Measurements from ENCODE around the gene TLK2.
"Not testable (repeated sequence)": the region's sequence is repeated elsewhere in the genome, so short reads cannot be mapped to it uniquely, and the experiment has no call there.

The TLK2 gene

DNA sequence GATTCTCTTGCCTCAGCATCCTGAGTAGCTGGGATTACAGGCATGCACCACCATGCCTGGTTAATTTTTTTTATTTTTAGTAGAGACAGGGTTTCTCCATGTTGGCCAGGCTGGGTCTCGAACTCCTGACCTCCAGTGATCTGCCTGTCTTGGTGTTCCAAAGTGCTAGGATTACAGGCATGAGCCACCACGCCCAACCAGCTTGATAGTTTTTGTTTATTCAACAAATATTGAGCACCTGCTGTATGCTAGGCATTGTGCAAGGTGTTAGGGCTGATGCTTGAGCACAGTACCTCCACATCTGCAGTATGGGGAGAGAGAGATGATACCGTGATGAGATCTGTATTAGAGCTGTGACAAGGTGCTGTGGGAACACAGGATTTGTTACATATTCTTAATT is 3.9 kb downstream of the TLK2 start:
- not testable (repeated sequence) for DNase-seq (ENCODE audit: low read depth in 2 of 2, low spot score in 1 of 2)

DNA sequence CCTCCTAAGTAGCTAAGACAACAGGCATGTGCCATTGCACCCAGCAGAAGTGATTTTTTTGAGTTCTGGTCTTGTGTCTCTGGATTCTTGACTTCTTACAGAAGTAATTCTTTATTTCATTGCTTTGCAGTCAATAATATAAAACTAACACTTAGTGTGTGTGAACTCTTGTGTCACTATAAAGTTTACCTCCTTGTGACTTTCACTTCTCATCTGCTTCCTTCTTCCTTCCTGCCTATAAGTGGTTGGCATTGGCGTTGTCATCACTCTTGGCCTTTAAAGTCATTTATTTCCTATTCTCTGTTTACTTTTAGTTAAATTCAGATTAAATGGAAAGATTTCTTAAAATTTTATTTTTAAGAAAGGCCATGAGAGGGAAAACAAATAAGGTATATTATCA is 12.4 kb downstream of the TLK2 start:
- DNase-seq (ENCODE audit: low read depth in 2 of 2, low spot score in 1 of 2) = not testable (repeated sequence)

DNA sequence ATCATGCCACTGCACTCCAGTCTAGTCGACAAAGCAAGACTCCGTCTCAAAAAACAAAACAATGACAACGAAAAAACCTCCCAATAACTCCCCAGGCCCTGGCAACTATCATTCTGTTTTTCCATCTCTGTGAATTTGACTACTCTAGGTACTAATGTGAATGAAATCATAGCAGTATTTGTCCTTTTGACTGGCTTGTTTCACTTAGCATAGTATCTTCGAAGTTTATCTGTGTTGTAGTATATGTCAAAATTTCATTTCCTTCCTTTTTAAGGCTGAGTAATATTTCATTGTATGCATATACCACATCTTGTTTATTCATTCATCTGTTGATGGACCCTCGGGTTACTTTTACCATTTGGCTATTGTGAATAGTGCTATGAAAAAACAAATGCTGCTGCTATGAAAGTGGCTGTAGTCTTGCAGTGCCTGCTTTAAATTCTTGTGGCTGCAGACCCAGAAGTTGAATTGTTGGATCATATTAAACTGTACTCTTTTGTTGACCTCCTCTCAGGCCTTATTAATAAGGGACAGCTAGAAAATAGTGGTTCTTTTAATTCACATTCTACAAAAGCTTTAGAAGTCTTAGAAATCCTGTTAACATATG is 14.5 kb downstream of the TLK2 start:
- DNase-seq (ENCODE audit: low read depth in 2 of 2, low spot score in 1 of 2) = not testable (repeated sequence)

DNA sequence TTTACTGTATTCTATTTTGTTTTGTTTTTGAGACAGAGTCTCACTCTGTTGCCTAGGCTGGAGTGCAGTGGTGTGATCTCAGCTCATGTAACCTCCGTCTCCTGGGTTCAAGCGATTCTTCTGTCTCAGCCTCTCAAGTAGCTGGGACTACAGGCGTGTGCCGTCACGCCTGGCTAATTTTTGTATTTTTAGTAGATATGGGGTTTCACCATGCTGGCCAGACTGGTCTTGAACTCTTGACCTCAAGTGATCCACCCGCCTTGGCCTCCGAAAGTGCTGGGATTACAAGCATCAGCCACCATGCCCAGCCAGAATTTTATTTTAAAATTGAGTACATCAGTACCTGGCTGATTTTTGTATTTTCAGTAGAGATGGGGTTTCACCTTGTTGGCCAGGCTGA is 15.4 kb downstream of the TLK2 start:
- DNase-seq (ENCODE audit: low read depth in 2 of 2, low spot score in 1 of 2) = not testable (repeated sequence)

DNA sequence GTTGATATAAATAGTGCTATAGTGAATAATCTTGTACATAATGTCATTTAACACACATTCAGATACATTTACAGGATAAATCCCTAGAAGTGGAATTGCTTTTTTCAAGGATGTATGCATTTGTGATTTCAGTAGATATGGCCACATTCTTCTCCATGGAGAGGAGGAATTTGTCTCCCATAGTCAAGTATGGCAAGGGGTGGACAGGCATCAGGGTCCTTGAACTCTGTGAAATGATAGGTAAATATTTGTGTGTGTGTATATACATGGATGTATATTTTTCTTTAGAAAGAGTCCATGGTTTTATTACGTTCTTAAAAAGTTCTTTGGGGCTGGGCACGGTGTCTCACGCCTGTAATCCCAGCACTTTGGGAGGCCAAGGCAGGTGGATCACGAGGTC is 17.7 kb downstream of the TLK2 start:
- not testable (repeated sequence) for DNase-seq (ENCODE audit: low read depth in 2 of 2, low spot score in 1 of 2)

DNA sequence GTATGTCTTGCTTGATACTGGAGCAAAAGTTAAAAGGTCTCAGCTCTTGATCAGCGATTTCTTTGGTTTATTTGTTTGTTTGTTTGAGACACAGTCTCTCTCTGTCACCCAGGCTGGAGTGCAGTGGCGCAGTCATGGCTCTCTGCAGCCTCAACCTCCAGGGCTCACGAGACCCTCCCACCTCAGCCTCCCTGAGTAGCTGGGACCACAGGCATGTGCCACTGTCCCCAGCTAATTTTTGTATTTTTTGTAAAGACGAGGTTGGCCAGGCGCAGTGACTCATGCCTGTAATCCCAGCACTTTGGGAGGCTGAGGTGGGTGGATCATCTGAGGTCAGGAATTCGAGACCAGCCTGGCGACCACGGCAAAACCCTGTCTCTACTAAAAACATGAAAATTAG is 20.2 kb downstream of the TLK2 start:
- not testable (repeated sequence) for DNase-seq (ENCODE audit: low read depth in 2 of 2, low spot score in 1 of 2)

DNA sequence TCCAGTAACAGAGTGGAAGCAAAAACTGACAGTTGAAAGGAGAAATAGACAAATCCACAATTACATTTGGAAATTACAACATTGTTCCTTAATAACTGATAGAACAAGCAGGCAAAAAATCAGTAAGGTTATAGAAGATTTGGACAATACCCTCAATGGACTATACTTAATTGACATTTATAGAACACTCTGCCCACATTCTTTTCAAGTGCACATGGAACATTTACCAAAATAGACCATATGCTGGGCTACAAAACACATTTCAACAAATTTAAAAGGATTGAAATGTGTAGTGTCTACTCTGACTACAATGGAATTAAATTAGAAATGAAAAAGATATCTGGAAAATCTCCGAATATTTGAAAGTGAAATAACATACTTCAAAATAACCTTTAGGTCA is 21.8 kb downstream of the TLK2 start:
- not testable (repeated sequence) for DNase-seq (ENCODE audit: low read depth in 2 of 2, low spot score in 1 of 2)

DNA sequence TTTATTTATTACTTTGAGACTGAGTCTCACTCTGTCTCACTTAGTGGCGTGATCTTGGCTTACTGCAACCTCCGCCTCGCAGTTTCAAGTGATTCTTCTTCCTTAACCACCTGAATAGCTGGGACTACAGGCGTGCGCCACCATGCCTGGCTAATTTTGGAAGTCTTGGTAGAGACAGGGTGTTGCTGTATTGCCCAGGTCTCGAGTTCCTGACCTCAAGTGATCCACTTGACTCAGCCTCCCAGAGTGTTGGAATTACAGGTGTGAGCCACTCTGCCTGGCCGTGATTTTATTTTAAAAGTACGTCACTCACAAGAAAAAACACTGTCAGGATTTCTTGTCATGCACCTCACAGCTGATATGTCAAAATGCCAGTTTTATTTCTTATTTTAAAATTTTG is 26.2 kb downstream of the TLK2 start:
- not testable (repeated sequence) for DNase-seq (ENCODE audit: low read depth in 2 of 2, low spot score in 1 of 2)

DNA sequence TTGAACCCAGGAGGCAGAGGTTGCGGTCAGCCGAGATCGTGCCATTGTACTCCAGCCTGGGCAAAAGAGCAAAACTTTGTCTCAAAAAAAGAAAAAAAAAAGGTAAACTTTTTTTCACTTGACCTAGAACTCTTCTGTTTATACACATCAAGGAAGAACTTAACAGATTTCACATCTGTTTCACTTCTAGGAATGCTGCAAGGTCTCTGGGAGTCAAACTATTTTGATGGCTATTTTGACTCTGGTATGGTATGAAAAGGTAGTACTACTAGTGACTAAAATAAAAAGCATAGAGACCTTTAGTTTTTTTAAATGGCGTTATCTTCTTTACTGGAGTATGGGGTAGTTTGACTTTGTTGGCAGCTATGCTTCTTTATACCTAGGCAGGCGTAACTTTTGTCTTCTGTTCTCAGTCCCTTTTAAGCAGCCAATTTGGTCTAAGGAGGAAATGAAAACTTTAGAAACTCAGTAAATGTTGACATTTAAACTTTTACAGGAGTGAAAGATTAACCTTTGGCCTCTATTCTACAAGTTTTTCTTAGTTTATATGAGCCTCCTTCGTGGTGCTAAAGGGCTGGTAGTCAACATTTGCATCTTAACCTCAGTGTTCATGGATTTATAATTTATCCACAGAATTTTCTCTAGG is 28.7 kb downstream of the TLK2 start:
- not testable (repeated sequence) for DNase-seq (ENCODE audit: low read depth in 2 of 2, low spot score in 1 of 2)

DNA sequence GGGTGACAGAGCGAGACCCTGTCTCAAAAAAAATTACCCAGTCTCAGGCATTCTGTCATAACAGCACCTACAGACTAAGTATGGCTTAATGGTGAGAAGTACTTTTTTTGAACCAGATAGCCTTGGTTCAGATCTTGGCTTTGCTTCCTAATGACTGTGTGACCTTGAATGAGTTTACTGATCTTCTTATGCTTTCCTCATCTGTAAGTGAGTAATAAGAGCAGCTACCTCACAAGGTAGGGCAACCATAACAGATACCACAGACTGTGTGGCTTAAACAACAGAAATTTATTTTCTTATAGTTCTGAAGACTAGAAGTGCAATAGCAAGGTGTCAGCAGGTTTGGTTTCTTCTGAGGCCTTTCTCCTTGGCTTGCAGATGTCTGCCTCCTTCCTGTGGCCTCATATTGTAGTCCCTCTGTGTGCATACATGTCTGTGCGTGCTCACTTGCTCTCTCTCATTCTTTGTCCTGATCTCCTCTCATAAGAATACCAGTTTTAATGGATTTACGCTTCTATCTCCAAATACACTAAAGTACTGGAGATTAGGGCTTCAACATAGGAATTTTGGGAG is 31.7 kb downstream of the TLK2 start:
- not testable (repeated sequence) for DNase-seq (ENCODE audit: low read depth in 2 of 2, low spot score in 1 of 2)

DNA sequence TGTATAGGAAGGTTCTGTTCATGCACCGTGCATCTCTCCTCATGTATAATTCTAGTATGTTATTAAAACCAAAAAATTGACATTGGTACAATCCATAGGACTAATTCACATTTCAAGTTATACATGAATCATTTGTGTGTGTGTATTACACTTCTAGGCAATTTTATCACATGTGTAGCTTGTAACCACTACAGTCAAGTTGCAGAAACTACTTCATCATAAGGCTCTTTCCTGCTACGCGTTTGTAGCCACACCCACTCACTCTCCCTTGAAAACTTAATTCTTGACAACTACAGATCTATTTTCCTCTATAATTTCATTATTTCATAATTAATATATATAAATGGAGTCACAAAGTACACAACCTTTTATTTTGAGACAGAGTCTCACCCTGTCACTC is 32.4 kb downstream of the TLK2 start:
- DNase-seq (ENCODE audit: low read depth in 2 of 2, low spot score in 1 of 2) = not testable (repeated sequence)

DNA sequence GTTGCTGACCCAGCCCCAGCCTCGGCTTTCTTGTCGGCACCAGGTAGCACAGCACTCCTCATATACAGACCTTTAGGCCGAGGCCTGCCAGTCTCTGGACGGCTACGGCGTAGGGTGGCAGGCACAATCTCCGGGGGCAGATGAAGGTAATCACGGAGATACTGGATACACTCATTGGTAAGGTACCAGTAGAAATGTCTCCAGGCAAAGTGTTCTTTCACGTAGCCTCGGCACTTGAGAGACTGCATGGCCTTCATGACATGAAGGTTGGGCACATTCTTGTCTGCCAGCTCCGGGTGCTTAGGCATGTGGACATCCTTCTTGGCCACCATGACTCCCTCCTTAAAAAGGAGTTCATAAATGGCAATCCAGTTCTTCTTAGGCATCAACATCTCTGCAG is 37.8 kb downstream of the TLK2 start:
- not testable (repeated sequence) for DNase-seq (ENCODE audit: low read depth in 2 of 2, low spot score in 1 of 2)

DNA sequence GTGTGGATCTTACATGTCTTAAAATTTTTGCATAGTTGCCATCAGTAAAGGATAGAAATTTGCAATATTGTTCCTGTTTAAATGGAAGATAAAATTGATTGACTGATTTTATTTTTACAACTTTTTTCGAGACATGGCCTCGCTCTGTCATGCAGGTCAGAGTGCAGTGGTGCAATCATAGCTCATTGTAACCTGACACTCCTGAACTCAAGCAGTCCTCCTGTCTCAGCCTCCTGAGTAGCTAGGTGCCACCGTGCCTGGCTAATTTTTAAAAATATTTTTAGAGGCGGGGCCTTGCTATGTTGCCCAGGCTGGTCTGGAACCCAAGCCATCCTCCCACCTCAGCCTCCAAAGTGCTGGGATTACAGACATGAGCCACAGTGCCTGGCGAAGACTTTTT is 42.7 kb downstream of the TLK2 start:
- DNase-seq (ENCODE audit: low read depth in 2 of 2, low spot score in 1 of 2) = not testable (repeated sequence)

DNA sequence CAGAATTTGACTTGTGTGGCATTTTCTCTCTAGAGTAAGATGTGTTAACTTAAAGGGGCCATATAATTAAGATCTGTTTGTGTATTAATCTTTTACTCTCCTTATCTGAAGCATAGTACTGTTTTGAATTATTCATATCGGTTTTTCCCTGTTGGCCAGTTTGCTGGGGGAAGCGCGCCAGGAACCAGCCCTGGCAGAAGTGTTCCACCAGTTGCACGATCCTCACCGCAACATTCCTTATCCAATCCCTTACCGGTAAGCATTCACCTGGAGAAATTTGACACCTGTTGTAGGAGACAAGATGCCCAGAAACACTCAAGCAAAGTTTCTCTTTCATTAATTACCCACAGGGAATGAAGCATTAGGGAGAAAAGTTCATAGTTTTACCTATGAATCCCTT is 45.5 kb downstream of the TLK2 start:
- DNase-seq (ENCODE audit: low read depth in 2 of 2, low spot score in 1 of 2) = not testable (repeated sequence)

DNA sequence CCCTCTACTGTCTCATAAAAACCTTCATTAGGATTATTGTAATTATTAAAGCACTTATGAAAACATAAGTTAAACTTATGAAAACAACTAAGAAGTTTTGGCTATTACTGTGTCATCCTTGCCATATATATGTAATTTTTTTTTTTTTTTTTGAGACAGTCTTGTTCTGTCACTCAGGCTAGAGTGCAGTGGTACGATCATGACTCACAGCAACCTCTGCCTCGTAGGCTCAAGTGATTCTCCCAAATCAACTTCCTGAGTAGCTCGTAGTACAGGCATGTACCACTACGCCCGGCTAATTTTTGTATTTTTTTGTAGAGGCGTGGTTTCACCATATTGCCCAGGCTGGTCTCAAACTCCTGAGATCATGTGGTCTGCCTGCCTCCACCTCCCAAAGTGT is 46.7 kb downstream of the TLK2 start:
- not testable (repeated sequence) for DNase-seq (ENCODE audit: low read depth in 2 of 2, low spot score in 1 of 2)

DNA sequence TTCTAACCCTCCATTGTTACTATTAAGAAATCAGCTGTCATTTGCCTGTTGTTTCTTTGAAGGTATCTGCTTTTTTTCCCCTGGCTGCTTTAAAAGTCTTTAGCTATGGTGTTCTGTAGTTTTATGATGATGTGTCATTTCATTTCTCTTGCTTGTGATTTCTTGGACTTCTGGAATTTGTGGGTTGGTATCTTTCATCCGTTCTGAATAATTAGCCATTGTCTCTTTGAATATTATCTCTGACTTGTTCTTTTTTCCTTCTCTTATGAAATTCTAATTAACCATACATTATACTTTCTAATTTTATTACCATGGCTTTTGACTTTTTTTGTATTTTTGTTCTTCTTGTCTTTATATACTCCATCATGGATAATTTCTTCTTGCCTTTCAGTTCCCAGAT is 52.3 kb downstream of the TLK2 start:
- DNase-seq (ENCODE audit: low read depth in 2 of 2, low spot score in 1 of 2) = not testable (repeated sequence)

DNA sequence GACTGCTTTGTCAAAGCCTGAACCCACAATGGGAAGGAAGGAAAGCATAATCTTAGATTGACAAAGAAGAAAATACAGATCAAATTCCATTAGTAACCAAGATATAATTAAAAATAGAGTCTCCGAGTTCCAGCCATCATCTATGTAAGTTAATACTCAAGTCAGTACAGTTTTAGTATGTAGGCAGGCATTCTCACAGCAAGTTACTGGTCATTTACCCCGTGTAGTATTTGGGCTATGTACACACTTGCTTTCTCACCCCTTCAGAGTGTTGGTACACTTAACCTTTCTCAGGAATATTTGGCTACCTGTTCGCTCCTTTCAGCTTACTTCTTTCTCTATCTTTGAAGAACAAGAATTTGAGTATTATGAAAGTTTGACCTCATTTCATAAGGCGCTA is 57.9 kb downstream of the TLK2 start:
- DNase-seq (ENCODE audit: low read depth in 2 of 2, low spot score in 1 of 2) = not testable (repeated sequence)

DNA sequence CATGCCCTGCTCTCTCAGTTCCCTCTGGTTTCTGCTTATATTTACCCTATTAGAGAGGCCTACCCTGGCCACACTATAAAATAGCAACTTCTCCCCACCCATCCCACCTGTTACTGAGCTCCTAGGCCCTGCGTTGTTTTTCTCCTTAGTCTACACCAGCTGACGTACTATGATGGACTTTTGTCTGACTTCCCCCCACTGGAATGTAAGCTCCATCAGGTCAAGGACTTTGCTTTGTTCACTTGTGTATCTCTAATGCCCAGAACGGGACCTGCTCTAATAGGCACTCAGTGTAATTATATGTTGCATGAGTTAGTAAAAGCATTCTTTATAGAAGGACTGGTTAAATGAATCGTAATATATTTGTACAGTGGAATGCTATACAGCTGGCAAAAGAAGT is 62.4 kb downstream of the TLK2 start:
- DNase-seq (ENCODE audit: low read depth in 2 of 2, low spot score in 1 of 2) = not testable (repeated sequence)

DNA sequence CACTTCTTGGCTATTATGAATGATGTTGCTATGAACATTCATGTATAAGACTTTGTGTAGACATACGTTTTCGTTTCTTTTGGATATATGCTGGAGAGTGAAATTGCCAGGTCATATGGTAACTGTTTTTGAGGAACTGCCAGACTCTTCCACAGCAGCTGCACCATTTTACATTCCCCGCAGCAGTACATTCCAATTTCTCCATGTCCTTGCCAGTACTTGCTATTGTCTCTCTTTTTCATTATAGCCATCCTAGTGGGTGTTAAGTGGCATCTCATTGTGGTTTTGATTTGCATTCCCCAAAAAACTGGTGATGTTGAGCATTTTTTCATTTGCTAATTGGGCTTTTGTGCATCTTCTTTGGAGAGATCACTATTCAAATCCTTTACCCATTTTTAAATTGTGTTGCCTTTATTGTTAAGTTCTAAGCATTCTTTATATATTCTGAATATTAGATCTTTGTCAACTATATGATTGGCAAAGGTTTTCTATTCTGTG is 64.7 kb downstream of the TLK2 start:
- DNase-seq (ENCODE audit: low read depth in 2 of 2, low spot score in 1 of 2) = not testable (repeated sequence)

DNA sequence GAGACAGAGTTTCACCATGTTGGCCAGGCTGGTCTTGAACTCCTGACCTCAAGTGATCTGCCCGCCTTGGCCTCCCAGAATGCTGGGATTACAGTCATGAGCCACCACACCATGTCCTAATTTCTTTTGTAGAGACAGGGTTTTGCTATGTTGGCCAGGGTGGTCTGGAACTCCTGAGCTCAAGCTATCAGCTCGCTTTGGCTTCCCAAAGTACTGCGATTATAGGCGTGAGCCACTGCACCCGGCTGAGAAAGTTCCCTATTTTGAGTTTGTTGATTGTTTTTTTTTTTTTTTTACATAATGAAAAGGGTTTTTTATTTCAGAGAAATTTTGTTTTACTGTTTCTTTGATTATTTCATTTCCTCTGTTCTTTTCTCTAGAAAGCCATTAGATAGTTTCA is 67.4 kb downstream of the TLK2 start:
- DNase-seq (ENCODE audit: low read depth in 2 of 2, low spot score in 1 of 2) = not testable (repeated sequence)

DNA sequence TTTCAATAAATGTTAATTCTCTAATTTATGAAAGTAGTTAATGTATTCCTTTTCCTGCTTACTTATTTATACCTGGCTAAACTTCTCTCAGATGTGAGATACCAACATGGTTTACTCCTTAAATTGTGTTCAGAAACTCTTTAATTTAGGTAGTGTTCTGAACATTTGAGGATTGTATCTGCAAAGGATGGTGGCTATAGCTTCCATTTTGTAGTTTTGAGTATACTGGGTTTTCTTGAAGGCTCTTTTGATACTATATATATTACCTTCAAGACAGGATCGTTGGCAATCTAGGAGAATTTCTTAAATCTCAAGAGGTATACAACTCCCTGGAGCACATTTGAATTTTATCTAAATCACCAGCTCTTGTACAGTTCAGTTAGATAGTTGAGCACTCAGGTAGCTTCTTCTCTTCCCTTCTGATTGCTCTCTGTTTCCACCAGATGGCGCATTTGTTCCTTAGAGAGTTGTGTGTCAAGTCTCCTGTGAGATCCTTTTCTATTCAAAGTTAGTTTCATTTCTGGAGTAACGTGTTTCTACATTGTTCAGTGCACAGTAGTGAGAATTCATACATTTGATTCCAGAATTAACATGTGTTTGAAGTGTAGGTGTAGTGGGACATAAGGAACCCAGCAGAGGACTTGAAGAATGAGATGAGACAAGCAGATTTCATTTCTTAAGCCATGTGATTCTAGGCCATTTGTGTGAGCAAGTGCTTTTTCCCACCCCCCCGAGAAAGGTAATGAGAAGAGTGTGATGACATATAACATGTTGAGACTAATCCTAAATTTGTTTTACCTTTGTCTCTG is 74.4 kb downstream of the TLK2 start:
- DNase-seq (ENCODE audit: low read depth in 2 of 2, low spot score in 1 of 2) = not testable (repeated sequence)

DNA sequence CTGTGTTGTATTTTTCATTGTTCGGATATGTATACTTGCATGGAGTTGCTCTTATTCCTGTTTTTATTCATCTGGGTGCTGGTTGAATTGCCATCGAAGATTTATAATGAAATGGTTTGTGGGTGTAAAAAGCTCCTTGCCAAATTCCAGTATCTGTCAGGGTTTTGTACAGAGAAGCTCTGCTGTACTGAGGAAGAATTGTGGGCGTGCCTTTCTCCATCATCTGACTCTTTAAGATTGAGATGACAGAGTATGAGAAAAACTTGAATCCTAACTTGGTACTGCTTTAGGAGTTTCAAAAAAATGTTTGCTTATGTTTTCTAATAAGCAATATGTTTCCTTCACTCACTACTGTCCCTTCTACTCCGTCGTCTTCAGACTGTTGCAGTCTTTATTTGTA is 78.9 kb downstream of the TLK2 start:
- DNase-seq (ENCODE audit: low read depth in 2 of 2, low spot score in 1 of 2) = not testable (repeated sequence)
